PC-3 (cell line): ENCODE data around the gene TMEM185B.

Experiments used
- CTCF ChIP-seq: fragments of 300-600 bp; sonication (generic); conservative IDR thresholded peaks from 2 replicates; pipeline ENCODE4 v1.5.1; 2017; ENCODE audit warnings: antibody characterized with exemption, low read depth, mild to moderate bottlenecking, low read length
- EZH2phosphoT487 ChIP-seq: fragments of 300-600 bp; sonication (generic); IDR thresholded peaks from 2 replicates; pipeline ENCODE4 v1.6.1; 2018; ENCODE audit warnings: mild to moderate bottlenecking, antibody characterized with exemption, low read length, borderline replicate concordance

- TF ChIP-seq CTCF: no peak
- no peak for TF ChIP-seq EZH2phosphoT487
Observed at GRCh38 chr2:120203251-120204021, 19.8 kb downstream of the TMEM185B start.
